HL-60/S4 treated with phorbol 12-myristate 13-acetate at 8.2 ng/mL for 4 days and 3 days (cell line): ENCODE results near the gene NKD1.
"Not testable (repeated sequence)": the region's sequence is repeated elsewhere in the genome, so short reads cannot be mapped to it uniquely, and the experiment has no call there.

Experiments
- in situ Hi-C: fragments of 300-500 bp; cut with MboI; formaldehyde crosslinking; loops from 2 replicates; pipeline ENCODE4 v1.15.0; 2022; ENCODE audit warnings: low sequenced_read_pairs

The NKD1 gene

GRCh38 chr16:50519602-50520001 lies 28.6 kb upstream of the NKD1 start:
- in situ Hi-C loops: no loop called here

DNA sequence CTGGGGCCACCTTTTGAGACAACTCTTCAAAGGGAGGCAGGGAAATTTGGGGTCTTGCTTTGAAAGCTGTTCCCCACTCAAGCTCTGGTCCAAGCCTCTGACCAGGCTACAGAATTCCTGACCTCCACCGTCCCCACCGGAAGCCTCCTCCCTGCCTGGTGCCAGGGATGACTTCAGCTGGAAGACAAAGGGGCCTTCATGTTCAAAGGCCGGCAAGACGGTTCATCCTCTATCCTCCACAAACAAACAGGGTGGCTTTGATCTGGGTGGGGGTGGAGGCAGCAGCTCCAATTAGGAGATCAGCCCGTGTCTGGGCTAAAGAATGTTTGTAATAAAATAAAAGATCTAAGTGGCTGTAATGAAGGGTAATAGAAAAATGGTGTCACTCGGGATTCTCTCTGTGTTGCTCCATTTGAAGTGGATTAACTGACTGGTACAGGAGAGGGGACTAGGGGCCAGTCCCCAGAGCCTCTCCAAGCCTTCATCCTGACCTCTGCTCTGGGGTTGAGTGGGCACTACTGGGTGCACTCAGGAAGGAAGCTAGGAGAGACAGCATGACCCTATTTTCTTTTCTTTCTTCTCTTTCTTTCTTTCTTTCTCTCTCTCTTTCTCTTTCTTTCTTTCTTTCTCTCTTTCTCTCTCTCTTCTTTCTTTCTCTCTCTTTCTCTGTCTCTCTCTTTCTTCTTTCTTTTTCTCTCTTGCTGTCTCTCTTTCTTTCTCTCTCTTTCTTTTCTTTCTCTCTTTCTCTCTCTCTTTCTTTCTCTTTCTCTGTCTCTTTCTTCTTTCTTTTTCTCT lies 27.5 kb upstream of the NKD1 start:
- in situ Hi-C loops: no loop called here

- in situ Hi-C loops: no loop called here
These were observed 26.8 kb upstream of the NKD1 start for GRCh38 chr16:50521246-50521900.

- in situ Hi-C loops: no loop called here
These were observed 25.9 kb upstream of the NKD1 start for GRCh38 chr16:50522324-50522723.

DNA sequence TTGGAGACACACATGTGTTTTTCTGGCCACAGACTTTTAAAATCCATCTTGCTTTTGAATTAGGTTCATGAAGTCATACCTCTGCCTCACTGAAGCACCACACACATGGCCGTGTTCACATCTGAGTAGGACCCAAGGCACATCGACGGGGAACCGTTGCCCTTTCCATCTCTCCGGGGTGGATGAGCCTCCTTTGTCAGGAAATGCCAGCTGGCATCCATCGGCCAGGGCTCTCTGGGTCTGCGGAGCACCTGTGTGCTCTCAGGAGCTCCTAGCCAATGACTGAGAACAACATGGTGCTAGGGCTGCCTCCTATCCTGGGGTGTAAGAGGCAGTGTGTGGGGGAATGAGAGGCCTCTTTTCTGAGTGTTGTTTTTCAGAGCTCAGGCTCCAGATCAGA lies 24.5 kb upstream of the NKD1 start:
- in situ Hi-C loops: no loop called here

DNA sequence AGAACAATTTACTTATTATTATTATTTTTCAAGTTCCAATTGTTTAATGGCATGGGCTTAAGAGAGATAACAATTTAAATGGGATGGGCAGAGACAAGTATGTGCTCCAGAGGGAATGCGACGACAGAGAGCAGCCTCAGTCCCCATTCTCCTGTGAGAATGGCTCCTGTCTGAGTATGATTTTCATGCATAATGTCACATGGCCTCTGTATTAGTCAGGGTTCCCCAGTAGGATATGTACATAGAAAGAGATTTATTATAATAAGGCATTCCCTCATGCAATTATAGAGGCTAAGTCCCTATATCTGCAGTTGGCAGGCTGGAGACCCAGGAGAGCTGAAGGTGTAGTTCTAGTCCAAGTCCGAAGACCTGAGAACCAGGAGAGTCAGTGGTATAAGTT lies 22.9 kb upstream of the NKD1 start:
- in situ Hi-C loops: no loop called here

- in situ Hi-C loops: no loop called here
These were observed 22.5 kb upstream of the NKD1 start for GRCh38 chr16:50525716-50526115.

GRCh38 chr16:50526249-50526648 lies 21.9 kb upstream of the NKD1 start:
- in situ Hi-C loops: no loop called here

DNA sequence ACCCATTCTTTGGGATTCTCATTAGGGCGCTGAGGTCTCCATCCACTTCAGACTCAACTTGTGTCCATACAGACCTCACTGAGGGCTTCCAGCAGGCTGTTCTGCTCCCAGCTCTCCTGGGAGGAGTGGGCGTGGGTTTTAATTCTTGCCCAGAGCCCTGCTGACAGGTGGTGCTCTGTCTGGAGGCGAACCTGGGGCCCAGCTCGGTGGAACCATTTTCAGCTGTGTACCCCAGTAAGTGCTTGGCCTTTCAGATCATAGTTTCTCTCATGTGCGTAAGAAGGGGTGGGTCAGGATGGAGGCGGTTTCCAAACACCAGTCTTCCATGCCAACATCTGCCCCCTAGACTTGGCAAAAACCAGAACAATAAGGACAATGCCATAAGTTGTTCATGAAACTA lies 21.4 kb upstream of the NKD1 start:
- in situ Hi-C loops: no loop called here

DNA sequence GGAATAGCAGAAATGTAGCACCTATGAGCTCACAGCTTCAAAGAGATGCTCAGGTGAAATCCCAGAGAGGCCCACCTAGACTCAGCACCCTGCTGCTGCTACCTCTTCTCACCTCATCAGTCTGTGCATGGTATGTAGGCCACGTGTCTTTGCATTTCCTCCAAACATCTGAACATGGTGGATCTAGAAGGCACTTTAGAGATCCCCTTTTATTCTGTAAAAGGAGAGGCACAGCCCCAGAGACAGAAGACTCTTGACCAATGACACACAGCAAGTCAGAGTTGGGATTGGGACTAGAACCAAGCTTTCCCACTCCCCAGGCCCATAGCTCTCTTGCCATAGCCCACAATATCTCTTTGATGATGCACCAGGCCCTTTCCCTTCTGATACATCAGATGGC lies 19.4 kb upstream of the NKD1 start:
- in situ Hi-C loops: no loop called here

GRCh38 chr16:50529334-50529733 lies 18.9 kb upstream of the NKD1 start:
- in situ Hi-C loops: no loop called here

GRCh38 chr16:50530277-50531236 lies 17.6 kb upstream of the NKD1 start:
- in situ Hi-C loops: no loop called here

- in situ Hi-C loops: no loop called here
These were observed 16.8 kb upstream of the NKD1 start for GRCh38 chr16:50531359-50531758.

GRCh38 chr16:50531901-50532300 lies 16.3 kb upstream of the NKD1 start:
- in situ Hi-C loops: no loop called here

GRCh38 chr16:50532576-50532975 lies 15.6 kb upstream of the NKD1 start:
- in situ Hi-C loops: no loop called here

GRCh38 chr16:50533317-50533716 lies 14.9 kb upstream of the NKD1 start:
- in situ Hi-C loops: no loop called here

DNA sequence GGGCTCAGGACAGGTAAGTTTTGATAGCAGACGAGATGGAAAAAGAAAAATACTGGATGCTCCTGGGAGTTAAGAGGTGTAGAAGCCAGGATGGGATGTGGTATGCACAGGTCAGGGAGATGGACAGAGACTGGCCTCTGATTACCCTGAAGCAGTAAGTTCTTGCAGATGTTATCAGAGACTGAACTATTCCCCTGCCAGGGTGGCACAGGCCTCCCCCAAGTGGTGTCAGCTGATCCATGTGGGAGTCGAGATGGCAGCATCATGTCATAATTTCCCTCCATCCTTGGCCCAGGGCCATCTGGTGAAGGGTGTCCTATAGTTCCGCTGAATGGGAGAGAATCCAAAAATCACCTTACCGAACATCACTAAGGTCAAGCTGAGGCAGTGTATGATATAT lies 14.1 kb upstream of the NKD1 start:
- in situ Hi-C loops: no loop called here

GRCh38 chr16:50534556-50534955 lies 13.6 kb upstream of the NKD1 start:
- in situ Hi-C loops: no loop called here

DNA sequence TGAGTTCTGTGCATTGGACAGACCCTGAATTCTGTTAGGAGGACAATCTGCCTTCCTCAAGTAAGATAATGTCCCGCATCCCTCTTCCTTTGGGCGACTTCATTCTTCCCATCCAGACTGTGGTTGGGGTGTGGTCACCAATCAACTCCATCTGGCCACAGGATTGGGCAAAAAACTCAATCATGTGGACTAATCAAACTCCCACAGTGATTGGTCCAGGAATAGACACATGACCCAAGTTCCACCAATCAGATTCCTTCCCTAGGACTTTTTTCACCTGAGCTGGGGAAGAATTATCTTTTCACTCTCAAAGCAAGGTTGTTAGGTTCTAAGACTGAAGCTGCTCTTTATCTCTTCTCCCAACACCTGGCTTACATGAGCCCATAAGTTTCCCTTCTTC lies 13.2 kb upstream of the NKD1 start:
- in situ Hi-C loops: no loop called here

DNA sequence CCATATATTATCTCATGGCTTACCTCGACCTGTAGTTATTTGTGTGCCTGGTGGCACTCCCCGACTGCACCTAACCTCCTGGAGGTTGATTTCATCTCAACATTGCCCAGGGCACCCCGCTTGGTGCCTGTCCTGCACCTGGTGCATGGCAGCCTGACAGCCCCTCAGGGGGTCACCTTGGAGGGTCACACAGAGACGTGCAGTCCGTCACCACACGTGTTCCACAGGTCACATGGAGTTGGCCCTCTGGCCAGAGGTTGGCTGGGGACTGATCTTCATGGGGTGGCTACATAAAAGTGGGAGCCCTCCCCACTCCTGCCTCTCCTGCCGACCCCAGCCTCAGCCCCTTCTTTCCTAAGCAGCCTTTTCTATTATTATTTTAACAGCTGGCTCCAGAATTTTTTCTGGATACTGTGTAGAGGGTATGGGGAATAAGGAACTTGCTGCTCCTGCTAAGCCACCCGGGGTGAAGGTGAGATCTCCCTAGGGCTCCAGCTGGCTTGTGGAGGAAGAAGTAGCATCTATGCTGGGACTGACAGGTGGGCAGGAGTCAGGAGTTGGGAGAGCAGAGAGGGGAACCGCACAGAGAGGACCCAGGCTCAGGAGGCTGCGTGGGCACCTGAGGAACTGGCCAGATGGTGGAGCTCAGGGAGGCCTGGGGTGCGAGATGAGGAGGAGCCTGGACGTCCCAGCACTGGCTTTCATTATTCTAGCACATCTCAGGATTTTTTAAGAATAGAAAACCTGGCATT lies 12.5 kb upstream of the NKD1 start:
- in situ Hi-C loops: no loop called here

GRCh38 chr16:50536258-50536645 lies 11.9 kb upstream of the NKD1 start:
- in situ Hi-C loops: not testable (repeated sequence)
